MG63 (cell line): ENCODE data around the gene MYO19. TPM values are rescaled to one million over a fixed set of nuclear protein-coding genes. Genes with fewer than 3 reads are reported as not detected.

Source experiments
- DNase-seq: peaks from one replicate; pipeline ENCODE4 v3.0.0-alpha.2; 2020
- H3K27me3 ChIP-seq: fragments of 250-450 bp; sonication (Bioruptor Pico); 2 replicates; pipeline ENCODE4 v1.5.1; 2020; ENCODE audit warnings: mild to moderate bottlenecking, moderate library complexity
- H3K36me3 ChIP-seq: fragments of 250-450 bp; sonication (Bioruptor Pico); 2 replicates; pipeline ENCODE4 v1.5.1; 2020; ENCODE audit warnings: mild to moderate bottlenecking, moderate library complexity
- H3K4me3 ChIP-seq: fragments of 250-450 bp; sonication (Bioruptor Pico); 2 replicates; pipeline ENCODE4 v1.5.1; 2020; ENCODE audit warnings: mild to moderate bottlenecking, moderate library complexity
- H3K9me3 ChIP-seq: fragments of 250-450 bp; sonication (Bioruptor Pico); 2 replicates; pipeline ENCODE4 v1.5.1; 2020; ENCODE audit warnings: mild to moderate bottlenecking, moderate library complexity
- total RNA-seq: library from RNA; depleted of rRNA; stranded (reverse); fragments of >200 nt; shearing (Covaris generic); gene quantifications from 2 replicates; pipeline ENCODE4 v1.2.3, GENCODE V29; 2014; ENCODE audit warnings: low replicate concordance; rRNA removed

Gene MYO19, protein sequence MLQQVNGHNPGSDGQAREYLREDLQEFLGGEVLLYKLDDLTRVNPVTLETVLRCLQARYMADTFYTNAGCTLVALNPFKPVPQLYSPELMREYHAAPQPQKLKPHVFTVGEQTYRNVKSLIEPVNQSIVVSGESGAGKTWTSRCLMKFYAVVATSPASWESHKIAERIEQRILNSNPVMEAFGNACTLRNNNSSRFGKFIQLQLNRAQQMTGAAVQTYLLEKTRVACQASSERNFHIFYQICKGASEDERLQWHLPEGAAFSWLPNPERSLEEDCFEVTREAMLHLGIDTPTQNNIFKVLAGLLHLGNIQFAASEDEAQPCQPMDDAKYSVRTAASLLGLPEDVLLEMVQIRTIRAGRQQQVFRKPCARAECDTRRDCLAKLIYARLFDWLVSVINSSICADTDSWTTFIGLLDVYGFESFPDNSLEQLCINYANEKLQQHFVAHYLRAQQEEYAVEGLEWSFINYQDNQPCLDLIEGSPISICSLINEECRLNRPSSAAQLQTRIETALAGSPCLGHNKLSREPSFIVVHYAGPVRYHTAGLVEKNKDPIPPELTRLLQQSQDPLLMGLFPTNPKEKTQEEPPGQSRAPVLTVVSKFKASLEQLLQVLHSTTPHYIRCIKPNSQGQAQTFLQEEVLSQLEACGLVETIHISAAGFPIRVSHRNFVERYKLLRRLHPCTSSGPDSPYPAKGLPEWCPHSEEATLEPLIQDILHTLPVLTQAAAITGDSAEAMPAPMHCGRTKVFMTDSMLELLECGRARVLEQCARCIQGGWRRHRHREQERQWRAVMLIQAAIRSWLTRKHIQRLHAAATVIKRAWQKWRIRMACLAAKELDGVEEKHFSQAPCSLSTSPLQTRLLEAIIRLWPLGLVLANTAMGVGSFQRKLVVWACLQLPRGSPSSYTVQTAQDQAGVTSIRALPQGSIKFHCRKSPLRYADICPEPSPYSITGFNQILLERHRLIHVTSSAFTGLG
- total RNA-seq, result 73.9 and 76.5 TPM in 2 replicates

GRCh38 chr17:36534840-36535668 lies at the start of gene MYO19, which contains the start of gene PIGW:
MYO19 (minus strand) TSS chr17:36534868; CDS start chr17:36532538, 2,330 bp downstream.
PIGW (plus strand) TSS chr17:36534987; CDS start chr17:36537102, 2,115 bp downstream.
- Histone ChIP-seq H3K27me3 (no peaks in the 10 kb centered on the region), H3K9me3 (no peaks in the 10 kb centered on the region), H3K36me3 (peaks cover 82% of the 10 kb centered on the region), H3K4me3 (peak within 1 kb of the TSS; percentile 100)
- peak; percentile 95 for DNase-seq

GRCh38 chr17:36583787-36584186 lies 49.1 kb upstream of the MYO19 start:
- H3K36me3 ChIP-seq, result peaks cover 92% of the 10 kb centered on the region
- H3K9me3 ChIP-seq, result no peaks in the 10 kb centered on the region
- H3K27me3 ChIP-seq, result no peaks in the 10 kb centered on the region
- no peak for DNase-seq
- no peak overlapping the region for H3K4me3 ChIP-seq

DNA sequence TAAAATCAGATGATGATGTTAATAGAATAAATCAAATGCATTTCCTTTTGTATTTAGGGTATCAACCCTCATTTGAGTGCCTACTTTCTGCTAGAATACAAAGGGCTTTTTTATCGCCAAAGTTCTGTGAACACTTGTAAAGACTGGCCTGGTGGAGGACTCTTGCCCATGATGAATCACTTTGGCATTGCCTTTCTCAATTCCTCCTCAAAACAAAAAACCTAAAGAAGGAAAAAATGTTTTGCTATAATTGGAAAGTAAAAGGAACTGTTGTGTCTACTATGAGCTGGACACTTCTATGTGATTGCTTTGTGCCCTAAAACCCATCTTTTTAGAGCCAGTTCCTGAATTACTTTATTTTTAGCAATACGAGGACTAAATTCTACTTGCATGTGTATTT lies 44.0 kb upstream of the MYO19 start:
- H3K36me3 ChIP-seq, result peaks cover 82% of the 10 kb centered on the region
- no peak overlapping the region for H3K4me3 ChIP-seq
- no peaks in the 10 kb centered on the region for H3K9me3 ChIP-seq
- H3K27me3 ChIP-seq, result no peaks in the 10 kb centered on the region
- DNase-seq, result no peak

GRCh38 chr17:36576793-36577192 lies 42.1 kb upstream of the MYO19 start:
- no peak for DNase-seq
- H3K36me3 ChIP-seq, result peaks cover 83% of the 10 kb centered on the region
- H3K9me3 ChIP-seq, result no peaks in the 10 kb centered on the region
- H3K27me3 ChIP-seq, result no peaks in the 10 kb centered on the region
- H3K4me3 ChIP-seq, result no peak overlapping the region

DNA sequence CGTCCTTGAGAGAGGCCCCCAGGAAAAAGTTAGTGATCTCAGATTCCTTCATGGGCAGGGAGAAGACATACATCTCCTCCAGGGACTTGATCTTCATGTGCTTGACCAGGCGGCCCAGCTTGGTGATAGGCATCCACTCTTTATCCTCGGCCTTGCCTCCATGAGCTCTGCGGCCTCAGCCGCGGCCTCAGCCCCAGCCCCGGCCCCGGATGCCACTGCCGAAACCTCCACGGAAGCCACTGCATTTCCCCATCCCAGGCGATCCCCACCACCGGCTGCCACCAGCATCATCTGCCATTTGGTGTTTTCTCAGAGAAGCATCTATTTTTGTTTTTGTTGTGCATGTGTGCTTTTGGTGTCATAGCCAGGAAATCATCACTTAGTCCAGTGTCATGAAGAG lies 40.4 kb upstream of the MYO19 start:
- no peak for DNase-seq
- Histone ChIP-seq H3K9me3 (no peaks in the 10 kb centered on the region), H3K4me3 (no peak overlapping the region), H3K27me3 (no peaks in the 10 kb centered on the region), H3K36me3 (peaks cover 83% of the 10 kb centered on the region)

DNA sequence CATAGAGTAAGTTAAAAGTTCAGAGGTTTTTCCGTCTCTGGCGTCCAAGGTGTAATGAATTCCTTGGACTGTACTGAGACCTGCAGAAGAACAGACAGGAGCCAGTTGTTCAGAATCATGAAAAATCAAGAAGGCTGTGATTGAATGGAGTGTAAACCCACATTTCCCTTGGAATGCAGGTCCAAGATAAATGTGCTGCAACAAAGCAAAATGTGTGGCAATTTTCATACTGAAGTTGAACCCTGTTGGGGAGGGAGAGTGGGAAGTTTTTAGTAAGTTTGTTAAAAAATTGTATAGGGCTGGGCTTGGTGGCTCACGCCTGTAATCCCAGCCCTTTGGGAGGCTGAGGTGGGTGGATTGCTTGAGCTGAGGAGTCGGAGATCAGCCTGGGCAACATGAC lies 31.4 kb upstream of the MYO19 start:
- no peak for DNase-seq
- Histone ChIP-seq H3K36me3 (peaks cover 79% of the 10 kb centered on the region), H3K27me3 (no peaks in the 10 kb centered on the region)

DNA sequence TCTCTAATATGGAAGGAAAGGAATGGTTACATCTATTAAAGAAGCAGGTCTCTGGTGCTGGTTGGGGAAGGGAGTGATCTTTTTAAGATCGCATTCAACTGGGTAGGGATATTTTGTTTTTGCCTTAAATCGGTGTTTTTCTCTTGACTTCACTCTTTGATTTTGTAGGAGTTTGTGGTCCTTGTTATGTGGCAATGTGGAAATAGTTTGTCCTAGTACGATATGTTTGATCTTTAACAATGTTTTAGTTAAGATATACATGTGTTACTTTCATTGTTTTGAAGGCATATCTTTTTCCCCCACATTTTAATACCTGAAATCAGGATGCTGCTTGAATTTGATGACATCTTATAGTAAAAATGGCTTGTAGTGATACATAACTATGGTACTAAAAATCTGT lies 18.8 kb upstream of the MYO19 start:
- Histone ChIP-seq H3K27me3 (no peaks in the 10 kb centered on the region), H3K36me3 (peaks cover 74% of the 10 kb centered on the region), H3K9me3 (no peaks in the 10 kb centered on the region), H3K4me3 (no peak overlapping the region)
- DNase-seq, result no peak

More for the DNA sequence above, 31.4 kb upstream of the MYO19 start:
- H3K9me3 ChIP-seq, result no peaks in the 10 kb centered on the region
- H3K4me3 ChIP-seq, result no peak overlapping the region

DNA sequence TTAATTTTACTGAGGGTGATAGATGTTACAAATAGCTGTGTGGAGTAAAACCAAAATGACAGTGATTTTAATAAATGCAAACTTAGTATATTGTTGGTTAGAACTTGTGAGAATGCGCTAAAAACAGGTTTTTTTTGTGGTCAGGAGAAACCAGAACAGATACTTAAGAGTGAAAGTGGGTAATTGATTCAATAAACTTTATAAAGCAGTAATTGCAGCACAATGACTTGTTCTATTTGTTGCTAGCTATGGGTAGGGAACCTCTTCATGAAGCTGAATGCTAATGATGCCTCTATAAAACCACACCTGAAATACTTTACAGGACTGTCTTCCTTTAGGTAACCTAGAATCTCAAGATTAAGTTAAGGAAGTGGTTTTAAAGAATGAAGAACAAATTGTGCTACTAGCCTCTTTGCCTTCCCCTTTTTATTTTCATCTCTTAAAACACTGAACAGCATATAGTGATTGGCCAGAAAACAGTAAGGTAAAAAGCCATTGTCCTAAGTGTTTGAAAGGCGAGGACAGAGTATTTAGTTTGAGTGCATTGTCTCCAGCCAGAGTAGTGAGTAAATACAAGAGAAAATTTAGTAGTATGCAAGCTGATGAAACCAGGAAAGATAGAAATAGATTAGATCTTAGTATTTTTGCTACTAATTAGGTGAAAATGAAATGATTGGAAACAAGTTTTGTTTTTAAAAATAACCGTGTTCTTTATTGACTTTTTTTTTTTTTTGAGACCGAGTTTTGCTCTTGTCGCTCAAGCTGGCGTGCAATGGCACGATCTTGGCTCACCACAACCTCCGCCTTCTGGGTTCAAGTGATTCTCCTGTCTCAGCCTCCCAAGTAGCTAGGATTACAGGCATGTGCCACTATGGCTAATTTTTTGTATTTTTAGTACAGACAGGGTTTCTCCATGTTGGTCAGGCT lies 16.1 kb upstream of the MYO19 start:
- peaks cover 77% of the 10 kb centered on the region for H3K36me3 ChIP-seq
- no peak for DNase-seq
- no peaks in the 10 kb centered on the region for H3K9me3 ChIP-seq
- no peaks in the 10 kb centered on the region for H3K27me3 ChIP-seq
- H3K4me3 ChIP-seq, result no peak overlapping the region

- DNase-seq, result no peak
- Histone ChIP-seq H3K4me3 (peak overlapping the region; percentile 98), H3K27me3 (no peaks in the 10 kb centered on the region)
Measured at GRCh38 chr17:36547776-36548175, 13.1 kb upstream of the MYO19 start.

DNA sequence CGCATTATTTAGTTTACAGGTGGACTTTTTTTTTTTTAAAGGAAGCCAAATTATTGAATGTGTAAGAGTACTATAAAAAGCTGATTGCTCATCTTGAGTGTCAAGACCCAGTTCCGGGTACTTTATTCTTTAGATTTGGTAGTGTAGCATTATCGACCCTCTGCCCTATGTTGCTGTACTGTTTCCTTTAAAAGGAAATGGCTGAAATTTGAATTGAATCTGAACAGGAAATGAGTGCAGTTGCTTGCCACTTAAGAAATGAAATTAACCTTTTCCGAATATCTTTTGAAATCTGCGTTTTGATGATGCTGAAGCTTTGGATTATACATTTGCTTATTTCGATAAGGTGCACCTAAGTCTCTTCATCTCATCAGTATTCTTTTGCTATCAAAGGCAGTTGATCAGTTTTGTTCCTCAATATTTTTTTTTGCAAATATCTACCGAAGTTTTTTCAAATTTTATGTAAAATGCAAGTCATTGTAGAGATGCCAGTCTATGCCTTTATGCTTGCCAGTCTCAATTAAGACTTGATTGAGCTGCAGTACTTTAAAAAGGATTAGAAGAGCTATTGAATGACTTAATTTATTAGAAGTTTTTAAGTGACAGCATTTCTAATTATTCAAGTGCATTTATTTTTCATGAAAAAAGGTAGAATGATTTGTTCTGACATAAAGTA lies 11.9 kb upstream of the MYO19 start:
- no peaks in the 10 kb centered on the region for H3K27me3 ChIP-seq
- H3K9me3 ChIP-seq, result no peaks in the 10 kb centered on the region
- peak overlapping the region; percentile 98 for H3K4me3 ChIP-seq
- no peak for DNase-seq
- peaks cover 69% of the 10 kb centered on the region for H3K36me3 ChIP-seq

More at GRCh38 chr17:36547776-36548175, 13.1 kb upstream of the MYO19 start:
- Histone ChIP-seq H3K9me3 (no peaks in the 10 kb centered on the region), H3K36me3 (peaks cover 77% of the 10 kb centered on the region)

GRCh38 chr17:36545465-36546417 lies 11.1 kb upstream of the MYO19 start:
- Histone ChIP-seq H3K9me3 (no peaks in the 10 kb centered on the region), H3K4me3 (peak overlapping the region; percentile 98), H3K27me3 (no peaks in the 10 kb centered on the region), H3K36me3 (peaks cover 66% of the 10 kb centered on the region)
- peak; percentile 99 for DNase-seq

DNA sequence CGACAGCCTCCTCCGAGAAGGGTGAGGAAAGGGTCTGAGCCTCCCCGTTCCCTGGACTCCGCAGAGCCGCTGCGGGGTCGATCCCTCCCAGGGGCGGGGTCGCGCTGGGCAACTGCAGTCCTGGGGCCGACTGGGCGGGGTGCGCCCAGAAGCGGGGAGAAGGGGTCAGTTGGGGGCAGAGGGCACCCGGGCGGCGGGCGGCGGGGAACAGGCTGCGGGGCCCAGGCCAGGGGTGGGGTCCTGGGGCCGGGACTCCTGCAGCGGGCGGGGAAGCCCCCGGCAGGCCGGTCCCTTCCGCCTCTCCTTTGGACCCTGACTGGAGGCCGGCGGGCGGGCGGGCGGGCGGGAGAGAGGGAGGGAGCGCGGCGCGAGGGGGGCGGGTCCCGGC lies 10.4 kb upstream of the MYO19 start:
- no peaks in the 10 kb centered on the region for H3K27me3 ChIP-seq
- no peak for DNase-seq
- H3K4me3 ChIP-seq, result peak overlapping the region; percentile 98
- peaks cover 65% of the 10 kb centered on the region for H3K36me3 ChIP-seq
- H3K9me3 ChIP-seq, result no peaks in the 10 kb centered on the region

DNA sequence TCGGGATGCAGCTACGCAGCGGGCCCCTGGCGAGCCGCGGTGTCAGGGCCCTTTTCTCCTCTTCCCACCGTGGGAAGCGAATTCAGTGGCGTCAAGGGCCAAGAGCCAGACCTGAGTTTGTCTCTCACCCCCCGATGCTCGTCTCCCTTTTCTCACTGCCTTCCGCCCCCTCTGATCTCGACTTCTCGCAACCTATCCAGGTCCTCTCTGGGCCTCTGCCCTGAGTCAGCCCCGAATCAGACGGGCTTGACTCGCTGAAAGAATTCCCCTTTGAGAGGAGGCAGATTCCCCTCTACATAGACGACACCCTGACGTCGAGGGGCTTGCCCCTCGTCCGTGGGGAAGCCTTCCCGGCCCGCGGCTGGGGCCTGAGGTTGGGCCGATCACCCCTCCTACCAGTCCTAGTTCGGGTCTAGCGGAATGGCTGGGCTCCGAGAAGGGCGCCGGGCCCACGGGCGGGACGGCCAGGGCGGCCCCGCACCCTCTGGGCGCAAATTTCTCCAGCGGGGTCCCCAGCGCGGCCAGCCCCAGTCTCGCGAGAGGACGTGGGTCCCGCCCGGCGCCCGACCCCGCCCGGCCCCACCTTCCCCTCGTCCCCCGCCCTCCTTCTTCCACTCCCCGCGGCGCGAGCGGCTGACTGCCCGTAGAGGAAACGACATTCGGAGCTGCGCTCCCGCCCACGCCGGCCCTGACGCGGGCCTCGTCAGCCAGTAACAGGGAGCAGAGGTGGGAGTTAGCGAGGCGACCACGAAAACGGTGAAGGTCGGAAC lies 9.8 kb upstream of the MYO19 start, which contains the start of gene GGNBP2:
TSS of gene GGNBP2 (plus strand) at position 613 of the 770 bp plus-strand sequence. CDS start 806 bp downstream, outside the sequence.
- H3K4me3 ChIP-seq, result peak within 1 kb of the TSS; percentile 98
- peak; percentile 95 for DNase-seq
- H3K27me3 ChIP-seq, result no peaks in the 10 kb centered on the region
- peaks cover 69% of the 10 kb centered on the region for H3K36me3 ChIP-seq
- H3K9me3 ChIP-seq, result no peaks in the 10 kb centered on the region
